HG02678 (cell line): Measurements from ENCODE around the gene KIAA0040.

Experiments
- ATAC-seq: cut with Tn5 transposase; IDR thresholded peaks from one replicate; pipeline ENCODE4 v1.9.1; 2021; ENCODE audit warnings: mild to moderate bottlenecking, moderate library complexity; ENCODE audit not compliant: unreplicated experiment

Gene KIAA0040

DNA sequence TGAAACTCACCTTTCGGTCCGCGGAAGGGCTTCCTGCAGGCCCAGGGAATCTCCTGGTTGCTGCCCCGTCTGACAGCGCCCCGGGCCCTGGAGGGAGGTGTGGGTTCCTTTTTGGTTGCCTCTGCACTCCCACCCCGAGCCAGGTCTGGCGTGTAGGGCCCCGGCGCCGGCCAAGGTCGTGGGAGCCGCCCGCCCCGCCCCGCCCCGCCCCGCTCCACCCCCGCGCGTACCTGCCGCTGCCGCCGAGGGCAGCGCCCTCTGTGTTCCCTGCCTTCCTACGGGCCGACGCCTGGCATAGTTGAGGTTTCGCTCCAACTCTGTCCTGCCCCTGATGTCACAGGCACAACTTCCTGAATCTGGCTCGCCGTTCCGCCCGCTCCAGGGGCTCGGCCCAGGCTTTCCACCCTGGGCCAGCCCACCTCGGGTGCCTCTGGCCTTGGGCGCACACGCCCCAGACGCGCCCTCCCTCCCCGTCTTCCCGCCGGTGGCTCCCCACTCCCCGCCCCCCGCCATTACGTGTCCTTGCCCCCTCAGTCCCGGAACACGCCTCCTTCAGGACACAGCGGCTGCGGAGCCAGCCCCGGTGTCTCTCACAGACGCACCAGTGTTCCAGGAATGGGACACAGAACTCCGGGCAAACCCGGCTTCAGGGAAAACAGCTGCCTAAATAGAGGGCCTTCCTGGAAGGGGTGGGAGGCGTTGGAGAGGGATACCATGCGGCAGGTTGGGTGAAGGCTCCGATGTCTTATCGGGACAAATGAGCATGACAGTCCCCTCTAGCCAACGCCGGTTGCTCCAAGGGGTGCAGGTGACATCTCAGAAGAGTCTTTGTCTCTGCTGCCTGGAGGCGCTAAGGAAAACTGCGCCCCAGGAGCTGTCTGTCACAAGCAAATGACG, at the start of gene KIAA0040:
Gene KIAA0040, minus strand, starts transcription at position 147 of the 897 bp plus-strand sequence. CDS start 31,763 bp downstream, outside the sequence.
- ATAC-seq, result peak; percentile 55

GRCh38 chr1:175237389-175237788, 44.8 kb upstream of the KIAA0040 start:
- ATAC-seq, result peak; percentile 86

- ATAC-seq, result no peak
Measured at GRCh38 chr1:175234639-175235038, 42.1 kb upstream of the KIAA0040 start.

GRCh38 chr1:175232335-175232734, 39.8 kb upstream of the KIAA0040 start:
- ATAC-seq, result no peak

DNA sequence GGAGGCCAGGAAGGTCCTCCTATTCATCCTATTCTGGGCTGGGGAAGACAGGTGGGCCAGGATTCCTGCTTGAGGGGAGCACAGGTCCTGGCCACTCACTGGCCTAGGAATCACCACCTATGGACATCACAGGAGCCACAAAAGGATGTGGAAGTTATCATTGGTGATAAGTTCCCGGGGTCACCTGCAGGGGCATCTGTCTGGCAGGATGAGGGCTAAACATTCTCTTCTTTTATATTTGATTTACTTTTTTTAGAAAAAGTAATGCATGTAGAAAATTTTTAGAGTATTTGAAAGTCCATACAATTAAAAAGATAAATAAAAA, 33.2 kb upstream of the KIAA0040 start:
- ATAC-seq, result peak; percentile 24

- ATAC-seq, result no peak
Measured at GRCh38 chr1:175222296-175222938, 29.8 kb upstream of the KIAA0040 start.

DNA sequence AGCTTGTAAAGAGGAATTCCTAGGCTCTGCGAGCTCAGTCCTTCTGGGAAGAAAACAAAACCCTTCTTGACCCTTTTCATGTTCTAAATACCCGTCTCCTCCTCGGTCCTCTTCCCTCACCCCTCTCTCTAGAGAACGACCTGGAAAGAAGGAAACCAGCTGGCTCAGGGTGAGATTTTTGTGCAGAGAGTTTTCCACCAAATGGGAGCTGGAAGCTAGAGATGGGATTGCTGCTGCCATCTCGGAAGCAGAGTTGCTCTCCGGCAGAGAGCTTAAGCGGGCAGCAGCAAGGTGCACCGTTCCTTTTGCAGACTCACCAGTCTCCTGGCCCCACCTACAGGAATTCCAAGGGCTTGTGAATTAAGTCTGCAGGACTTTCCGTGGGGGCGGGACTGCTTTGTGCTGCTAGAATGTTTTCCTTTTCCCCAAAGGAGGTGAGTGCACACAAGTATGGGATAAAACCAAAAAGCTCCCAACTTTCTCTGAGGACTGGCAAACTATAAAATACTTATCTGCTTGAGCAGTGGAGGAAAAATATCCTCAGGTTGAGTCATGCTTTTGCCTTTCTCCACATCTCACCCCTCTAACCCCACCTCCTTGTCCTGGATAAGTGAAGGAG, 29.1 kb upstream of the KIAA0040 start:
- no peak for ATAC-seq

GRCh38 chr1:175220853-175221556, 28.4 kb upstream of the KIAA0040 start:
- no peak for ATAC-seq

GRCh38 chr1:175219774-175220173, 27.2 kb upstream of the KIAA0040 start:
- no peak for ATAC-seq

DNA sequence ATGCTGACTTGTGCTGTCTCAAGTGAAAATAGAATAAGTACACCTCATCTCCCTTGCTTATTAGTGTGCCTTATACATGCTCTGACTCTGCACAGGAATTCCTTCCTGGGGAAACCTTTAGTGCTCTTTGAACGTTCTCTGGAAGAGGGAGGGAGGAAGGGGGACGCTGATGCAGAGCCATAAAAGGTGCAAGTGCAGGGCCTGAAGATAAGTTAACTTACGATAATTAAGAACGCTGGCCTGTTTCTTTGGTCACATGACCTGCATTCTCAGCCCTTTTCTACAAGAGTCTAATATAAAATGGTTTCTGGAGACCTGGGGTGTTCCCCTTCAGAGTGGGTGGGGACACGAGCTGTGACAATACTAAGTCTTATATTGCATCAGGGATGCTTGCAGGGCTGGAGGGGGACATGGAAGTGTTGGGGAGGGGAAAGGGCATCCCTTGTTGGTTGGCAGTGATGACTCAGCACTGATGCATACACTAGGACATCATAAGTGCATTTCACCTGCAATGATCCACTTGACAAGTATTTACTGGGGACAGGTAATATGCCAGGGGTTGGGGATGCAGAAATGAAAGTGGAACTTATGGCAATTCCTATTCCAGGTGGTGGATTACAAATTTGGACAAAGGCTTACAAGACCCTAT, 26.3 kb upstream of the KIAA0040 start:
- no peak for ATAC-seq

GRCh38 chr1:175217721-175218531, 25.4 kb upstream of the KIAA0040 start:
- no peak for ATAC-seq

GRCh38 chr1:175216444-175216843, 23.9 kb upstream of the KIAA0040 start:
- ATAC-seq, result no peak

DNA sequence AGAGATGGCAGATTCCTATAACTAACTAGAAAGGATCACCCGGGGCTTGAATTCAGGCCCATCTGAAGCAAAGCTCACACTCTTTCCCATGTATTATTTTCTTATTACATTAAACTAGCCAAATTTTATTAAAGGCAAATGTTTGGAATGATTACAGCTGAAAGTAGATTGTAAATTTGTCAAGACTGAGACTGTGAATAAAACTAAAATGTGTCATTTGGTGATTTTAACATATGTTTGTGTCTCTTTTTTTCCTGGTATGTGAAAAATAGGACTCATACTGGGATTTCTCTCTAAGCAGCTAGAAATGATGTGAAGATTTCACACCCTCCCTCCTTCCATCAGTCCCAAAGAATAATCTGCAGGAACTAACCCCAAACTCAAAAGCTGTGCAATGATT, 19.1 kb upstream of the KIAA0040 start:
- ATAC-seq, result no peak

- no peak for ATAC-seq
Measured at GRCh38 chr1:175210744-175211143, 18.2 kb upstream of the KIAA0040 start.

DNA sequence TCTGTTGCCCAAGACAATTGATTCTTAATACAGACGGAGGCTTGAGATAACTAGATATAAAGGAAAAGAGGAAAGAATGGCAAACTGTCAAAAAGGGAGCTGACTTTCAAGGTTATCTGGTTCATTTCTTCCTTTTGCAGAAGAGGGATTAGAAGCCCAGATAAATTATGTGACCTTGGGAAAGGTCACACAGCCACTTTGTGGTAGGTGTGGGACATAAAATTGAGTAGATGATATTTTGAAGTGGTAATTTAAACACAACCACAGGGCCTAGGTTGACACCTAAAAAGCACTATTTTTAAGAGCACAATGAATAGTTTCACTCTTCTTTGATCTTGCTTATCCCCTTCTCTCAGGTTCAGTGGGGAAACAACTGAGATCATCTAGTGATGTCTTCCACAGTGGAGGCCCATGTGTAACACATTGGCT, 16.9 kb upstream of the KIAA0040 start:
- no peak for ATAC-seq

GRCh38 chr1:175208773-175209492, 16.4 kb upstream of the KIAA0040 start:
- ATAC-seq, result peak; percentile 87

GRCh38 chr1:175207971-175208370, 15.4 kb upstream of the KIAA0040 start:
- no peak for ATAC-seq

DNA sequence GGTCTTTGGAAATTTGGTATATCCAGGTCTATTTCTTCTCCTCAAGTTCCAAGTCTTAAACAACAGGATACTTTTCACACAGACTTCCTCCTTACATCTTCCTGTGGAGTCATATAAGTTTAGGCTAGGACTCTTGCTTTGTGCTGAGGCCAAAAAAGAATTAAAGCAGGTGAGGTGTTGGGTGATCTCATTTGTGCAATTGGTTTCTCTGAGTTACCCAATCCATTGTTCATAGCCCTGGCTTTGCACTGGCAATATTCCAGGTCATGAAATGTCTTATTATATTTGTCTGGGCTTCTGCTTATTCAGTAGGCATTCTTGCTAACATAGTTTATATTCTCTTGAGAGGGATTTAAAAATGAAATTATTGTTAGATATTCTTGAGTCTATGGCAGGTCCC, 14.1 kb upstream of the KIAA0040 start:
- ATAC-seq, result no peak

GRCh38 chr1:175204330-175204729, 11.8 kb upstream of the KIAA0040 start:
- ATAC-seq, result peak; percentile 65
